ENCODE measurements around the gene MBD3L2B. TPM values are rescaled to one million over a fixed set of nuclear protein-coding genes. Genes with fewer than 3 reads are reported as not detected.
A peak's percentile ranks its signal among the peaks of the same experiment; 100 is the strongest.

Gene MBD3L2B
- total RNA-seq, 1 experiment from 2014 or later, result not detected

DNA sequence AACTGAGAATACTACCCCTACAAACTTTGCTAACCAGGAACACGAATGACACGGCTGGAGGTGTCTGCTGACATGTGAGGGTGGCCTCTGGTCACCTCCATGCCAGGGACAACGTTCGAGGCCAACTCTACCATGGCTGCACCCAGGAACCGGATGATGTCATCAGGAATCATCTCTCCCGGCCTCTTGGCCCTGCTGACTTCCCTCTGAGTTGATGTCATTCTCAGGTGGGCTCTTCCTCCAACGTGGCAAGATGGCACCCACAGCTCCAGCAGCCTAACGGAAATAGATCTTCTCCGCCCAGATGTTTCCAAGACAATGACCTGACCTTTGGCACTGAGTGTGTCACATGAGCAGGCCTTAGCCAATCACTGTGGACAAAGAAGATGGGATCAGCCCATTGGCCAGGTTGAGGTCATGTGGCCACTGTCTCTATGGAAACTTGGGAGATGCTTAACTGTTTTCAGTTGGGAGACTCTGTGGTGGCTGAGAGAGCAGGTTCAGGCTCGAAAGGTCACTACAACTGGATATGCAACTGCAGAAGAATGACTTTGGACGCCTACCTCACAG, 15.0 kb downstream of the MBD3L2B start:
- TF ChIP-seq, protein P1, sequence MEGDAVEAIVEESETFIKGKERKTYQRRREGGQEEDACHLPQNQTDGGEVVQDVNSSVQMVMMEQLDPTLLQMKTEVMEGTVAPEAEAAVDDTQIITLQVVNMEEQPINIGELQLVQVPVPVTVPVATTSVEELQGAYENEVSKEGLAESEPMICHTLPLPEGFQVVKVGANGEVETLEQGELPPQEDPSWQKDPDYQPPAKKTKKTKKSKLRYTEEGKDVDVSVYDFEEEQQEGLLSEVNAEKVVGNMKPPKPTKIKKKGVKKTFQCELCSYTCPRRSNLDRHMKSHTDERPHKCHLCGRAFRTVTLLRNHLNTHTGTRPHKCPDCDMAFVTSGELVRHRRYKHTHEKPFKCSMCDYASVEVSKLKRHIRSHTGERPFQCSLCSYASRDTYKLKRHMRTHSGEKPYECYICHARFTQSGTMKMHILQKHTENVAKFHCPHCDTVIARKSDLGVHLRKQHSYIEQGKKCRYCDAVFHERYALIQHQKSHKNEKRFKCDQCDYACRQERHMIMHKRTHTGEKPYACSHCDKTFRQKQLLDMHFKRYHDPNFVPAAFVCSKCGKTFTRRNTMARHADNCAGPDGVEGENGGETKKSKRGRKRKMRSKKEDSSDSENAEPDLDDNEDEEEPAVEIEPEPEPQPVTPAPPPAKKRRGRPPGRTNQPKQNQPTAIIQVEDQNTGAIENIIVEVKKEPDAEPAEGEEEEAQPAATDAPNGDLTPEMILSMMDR (IDR thresholded peaks at IDR 0.05; ENCODE audit: unreplicated experiment), result no peak
- Mint-ChIP-seq H3K27ac (ENCODE audit: unreplicated experiment) (no peak overlapping the region), H3K9me3 (ENCODE audit: low read depth, unreplicated experiment) (no peaks in the 10 kb centered on the region), H3K36me3 (ENCODE audit: insufficient read depth, unreplicated experiment) (no peaks in the 10 kb centered on the region), H3K27me3 (ENCODE audit: unreplicated experiment) (peaks cover 26% of the 10 kb centered on the region), H3K4me1 (ENCODE audit: low read depth, unreplicated experiment) (no peaks in the 10 kb centered on the region), H3K4me3 (ENCODE audit: low read depth, unreplicated experiment) (no peak overlapping the region)
- CTCF ChIA-PET, result no interaction called here
- no peak for DNase-seq
- BruUV-seq (replicated peaks), result no TSS peak
- intact Hi-C loops (cut with micrococcal nuclease; ENCODE audit: unreplicated experiment), result no loop called here

DNA sequence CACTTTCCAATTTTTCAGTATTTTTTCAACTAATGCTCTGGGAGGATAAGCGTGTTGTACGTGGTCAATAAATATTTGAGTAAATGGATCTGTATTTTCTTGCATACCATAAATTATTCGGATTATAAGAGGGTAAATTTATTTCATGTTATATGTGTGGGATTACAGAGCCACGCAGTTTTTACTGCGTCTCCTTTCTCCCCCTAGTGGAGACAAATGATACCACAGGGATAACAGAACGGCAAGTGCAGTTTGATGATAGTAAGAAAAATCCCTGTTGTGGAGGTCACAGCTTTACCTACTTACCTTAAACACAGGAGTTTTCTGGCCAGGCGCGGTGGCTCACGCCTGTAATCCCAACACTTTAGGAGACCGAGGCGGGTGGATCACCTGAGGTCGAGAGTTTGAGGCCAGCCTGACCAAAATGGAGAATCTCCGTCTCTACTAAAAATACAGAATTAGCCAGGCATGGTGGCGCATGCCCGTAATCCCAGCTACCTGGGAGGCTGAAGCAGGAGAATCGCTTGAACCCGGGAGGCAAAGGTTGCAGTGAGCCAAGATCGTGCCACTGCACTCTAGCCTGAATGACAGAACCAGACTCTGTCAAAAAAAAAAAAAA, 16.8 kb downstream of the MBD3L2B start:
- Mint-ChIP-seq H3K27ac (ENCODE audit: unreplicated experiment) (no peak overlapping the region), H3K9me3 (ENCODE audit: low read depth, unreplicated experiment) (no peaks in the 10 kb centered on the region), H3K27me3 (ENCODE audit: unreplicated experiment) (peaks cover 34% of the 10 kb centered on the region), H3K4me1 (ENCODE audit: low read depth, unreplicated experiment) (no peaks in the 10 kb centered on the region), H3K36me3 (ENCODE audit: insufficient read depth, unreplicated experiment) (no peaks in the 10 kb centered on the region), H3K4me3 (ENCODE audit: low read depth, unreplicated experiment) (no peak overlapping the region)
- no TSS peak for BruUV-seq (replicated peaks)
- TF ChIP-seq, protein P1 (IDR thresholded peaks at IDR 0.05; ENCODE audit: unreplicated experiment), result peak; percentile 40
- CTCF ChIA-PET, result interaction anchor here (0.6 kb wide), 1 partner anchor 643 kb away, joined by 4 read pairs; the partner anchor contains the start of gene CLPP
- DNase-seq, result no peak
- intact Hi-C loops (cut with micrococcal nuclease; ENCODE audit: unreplicated experiment), result no loop called here

DNA sequence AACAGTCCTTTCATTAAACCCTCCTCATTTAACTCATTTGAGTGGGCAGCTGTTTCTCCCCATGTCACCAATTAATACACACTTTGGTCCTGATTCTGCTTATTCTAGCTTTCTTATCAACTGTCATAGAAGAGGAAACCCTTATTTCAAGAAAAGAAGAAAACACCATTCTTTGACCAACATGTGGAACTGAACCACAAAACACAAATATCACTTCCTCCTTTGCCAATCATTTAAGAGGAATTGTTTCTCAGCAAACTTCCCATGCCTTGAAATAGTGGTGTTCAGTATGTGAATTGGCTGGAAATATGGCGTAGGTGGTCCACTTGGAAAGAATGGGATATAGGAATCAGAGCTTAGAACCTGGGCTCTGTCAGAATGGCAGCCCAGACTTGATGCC, 20.4 kb downstream of the MBD3L2B start:
- Mint-ChIP-seq H3K4me3 (ENCODE audit: low read depth, unreplicated experiment) (no peak overlapping the region), H3K9me3 (ENCODE audit: low read depth, unreplicated experiment) (no peaks in the 10 kb centered on the region), H3K4me1 (ENCODE audit: low read depth, unreplicated experiment) (no peaks in the 10 kb centered on the region), H3K36me3 (ENCODE audit: insufficient read depth, unreplicated experiment) (no peaks in the 10 kb centered on the region), H3K27me3 (ENCODE audit: unreplicated experiment) (peaks cover 33% of the 10 kb centered on the region), H3K27ac (ENCODE audit: unreplicated experiment) (no peak overlapping the region)
- CTCF ChIA-PET, result no interaction called here
- TF ChIP-seq, protein P1 (IDR thresholded peaks at IDR 0.05; ENCODE audit: unreplicated experiment), result no peak
- DNase-seq, result no peak
- intact Hi-C loops (cut with micrococcal nuclease; ENCODE audit: unreplicated experiment), result no loop called here
- no TSS peak for BruUV-seq (replicated peaks)

DNA sequence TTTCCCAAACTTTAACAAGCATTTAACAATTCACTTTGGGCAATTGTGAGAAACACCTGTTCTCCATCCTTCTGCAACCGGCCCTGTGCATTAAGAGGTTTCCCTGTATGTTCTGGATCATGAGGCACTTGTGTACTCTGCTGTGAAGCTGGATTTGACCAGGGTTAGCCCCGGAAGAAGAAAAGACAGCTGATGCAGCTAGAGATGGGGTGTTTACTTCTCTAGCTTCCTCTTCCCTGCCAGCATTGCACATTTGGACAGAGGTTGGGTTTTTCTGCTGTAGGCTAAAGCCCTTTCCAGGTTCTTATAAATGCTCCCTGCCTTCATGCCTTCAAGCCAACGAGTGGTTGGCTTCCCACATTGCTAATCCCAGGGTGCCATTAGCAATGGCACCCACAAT, 20.9 kb downstream of the MBD3L2B start:
- Mint-ChIP-seq H3K4me1 (ENCODE audit: low read depth, unreplicated experiment) (no peaks in the 10 kb centered on the region), H3K27ac (ENCODE audit: unreplicated experiment) (no peak overlapping the region), H3K36me3 (ENCODE audit: insufficient read depth, unreplicated experiment) (no peaks in the 10 kb centered on the region), H3K4me3 (ENCODE audit: low read depth, unreplicated experiment) (no peak overlapping the region), H3K27me3 (ENCODE audit: unreplicated experiment) (peaks cover 38% of the 10 kb centered on the region), H3K9me3 (ENCODE audit: low read depth, unreplicated experiment) (peaks cover 1% of the 10 kb centered on the region)
- no peak for DNase-seq
- BruUV-seq (replicated peaks), result no TSS peak
- CTCF ChIA-PET, result no interaction called here
- intact Hi-C loops (cut with micrococcal nuclease; ENCODE audit: unreplicated experiment), result no loop called here
- TF ChIP-seq, protein P1 (IDR thresholded peaks at IDR 0.05; ENCODE audit: unreplicated experiment), result no peak
